H1 (cell line): ENCODE measurements around the gene MYO5A.

Experiments
- BCL11A ChIP-seq, 2 experiments: IDR thresholded peaks; one replicate each; pipeline ENCODE4 v1.6.1; 2011; ENCODE audit warnings: low read depth in 2 of 2, low read length in 2 of 2, mild to moderate bottlenecking in 2 of 2
- CTCF ChIP-seq, 3 experiments: IDR thresholded peaks; 1 replicate in 2 of 3; 2 replicates in 1 of 3; pipeline versions ENCODE4 v1.5.1 to v1.6.1; 2011; ENCODE audit warnings: low read length in 3 of 3, mild to moderate bottlenecking in 3 of 3, inconsistent platforms in 2 of 3, low read depth in 1 of 3, moderate library complexity in 1 of 3; ENCODE audit not compliant: insufficient read depth in 1 of 3; ENCODE audit errors: control extremely low read depth in 1 of 3
- EZH2 ChIP-seq: fragments of 200-600 bp; sonication (generic); IDR thresholded peaks from 2 replicates; pipeline ENCODE4 v1.7.1; 2012; ENCODE audit warnings: low read depth, mild to moderate bottlenecking, moderate library complexity, low read length, inconsistent platforms; ENCODE audit not compliant: severe bottlenecking
- KDM4A ChIP-seq: IDR thresholded peaks from one replicate; pipeline ENCODE4 v1.7.1; 2012; ENCODE audit warnings: low read depth, mild to moderate bottlenecking, moderate library complexity, low read length, inconsistent platforms; ENCODE audit not compliant: severe bottlenecking
- MAX ChIP-seq: IDR thresholded peaks from 2 replicates; pipeline ENCODE4 v1.6.1; 2012; ENCODE audit warnings: inconsistent platforms
- NANOG ChIP-seq: IDR thresholded peaks from 2 replicates; pipeline ENCODE4 v1.6.1; 2011; ENCODE audit warnings: low read length, low read depth, mild to moderate bottlenecking, inconsistent platforms; ENCODE audit not compliant: insufficient read depth, poor library complexity, severe bottlenecking
- POLR2AphosphoS5 ChIP-seq: IDR thresholded peaks from 2 replicates; pipeline ENCODE4 v1.6.1; 2011; ENCODE audit warnings: low read depth, low read length
- RFX5 ChIP-seq: IDR thresholded peaks from 2 replicates; pipeline ENCODE4 v1.6.1; 2011; ENCODE audit warnings: low read depth, low read length, improper control_type of control experiment, borderline replicate concordance
- SIN3A ChIP-seq, 2 experiments: IDR thresholded peaks in 1 of 2; conservative IDR thresholded peaks in 1 of 2; 2 replicates each; pipeline ENCODE4 v1.6.1; 2011 to 2012; ENCODE audit warnings: low read length in 2 of 2, improper control_type of control experiment in 1 of 2, low read depth in 1 of 2, mild to moderate bottlenecking in 1 of 2
- SRF ChIP-seq: IDR thresholded peaks from 2 replicates; pipeline ENCODE4 v1.6.1; 2011; ENCODE audit warnings: mild to moderate bottlenecking, low read depth, low read length, moderate library complexity
- TF ChIP-seq, protein P1 (sequence below): IDR thresholded peaks from 2 replicates; pipeline ENCODE4 v1.6.1; 2012; ENCODE audit warnings: inconsistent platforms

- TF ChIP-seq SRF (no peak), RFX5 (no peak), MAX (no peak), NANOG (no peak), POLR2AphosphoS5 (no peak), CTCF (IDR thresholded peaks at IDR 0.05; ENCODE audit: control extremely low read depth in 1 of 3, insufficient read depth in 1 of 3, low read depth in 1 of 3, low read length in 3 of 3) (no peak), SIN3A (conservative IDR thresholded peaks at IDR 0.05 in 1 of 2, IDR thresholded peaks at IDR 0.05 in 1 of 2; ENCODE audit: low read depth in 1 of 2, low read length in 2 of 2) (no peak), EZH2 (no peak), KDM4A (no peak), BCL11A (IDR thresholded peaks at IDR 0.05; ENCODE audit: low read depth in 2 of 2, low read length in 2 of 2) (no peak)
- TF ChIP-seq, protein P1, sequence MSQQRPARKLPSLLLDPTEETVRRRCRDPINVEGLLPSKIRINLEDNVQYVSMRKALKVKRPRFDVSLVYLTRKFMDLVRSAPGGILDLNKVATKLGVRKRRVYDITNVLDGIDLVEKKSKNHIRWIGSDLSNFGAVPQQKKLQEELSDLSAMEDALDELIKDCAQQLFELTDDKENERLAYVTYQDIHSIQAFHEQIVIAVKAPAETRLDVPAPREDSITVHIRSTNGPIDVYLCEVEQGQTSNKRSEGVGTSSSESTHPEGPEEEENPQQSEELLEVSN = no peak
Observed at GRCh38 chr15:52334491-52335160, 194.1 kb downstream of the MYO5A start.
